ENCODE results near the gene MOB3A.

The MOB3A gene

GRCh38 chr19:2080336-2080988 lies 15.7 kb downstream of the MOB3A start:
- no peak for TF ChIP-seq CTCF (IDR thresholded peaks at IDR 0.05; ENCODE audit: low read length)
- no peak for TF ChIP-seq EZH2phosphoT487 (IDR thresholded peaks at IDR 0.05; ENCODE audit: low read length)
- TF ChIP-seq EZH2 (optimal IDR thresholded peaks at IDR 0.05; ENCODE audit: low read depth, low read length) = no peak
- H3K9me3 ChIP-seq (replicated peaks; ENCODE audit: insufficient read depth, low read length) = no peaks in the 10 kb centered on the region
- no peak for DNase-seq
- H3K4me2 ChIP-seq (ENCODE audit: low read depth, low read length) = no peak overlapping the region
- H3K79me2 ChIP-seq (ENCODE audit: low read length) = peaks cover 97% of the 10 kb centered on the region
- H3K9me2 ChIP-seq (replicated peaks; ENCODE audit: insufficient read depth, low read length) = no peaks in the 10 kb centered on the region
- H3K4me3 ChIP-seq (ENCODE audit: low read length) = no peak overlapping the region
- peaks cover 39% of the 10 kb centered on the region for H3K36me3 ChIP-seq (replicated peaks; ENCODE audit: insufficient read depth, low read length)
- H3K27ac ChIP-seq (ENCODE audit: low read length) = no peak overlapping the region
- no peak overlapping the region for H3K9ac ChIP-seq (ENCODE audit: low read length)
- peaks cover 52% of the 10 kb centered on the region for H4K20me1 ChIP-seq (ENCODE audit: insufficient read depth, low read length)
- H2AFZ ChIP-seq (ENCODE audit: low read length) = no peak overlapping the region
- peaks cover 46% of the 10 kb centered on the region for H3F3A ChIP-seq (ENCODE audit: insufficient read depth, low read length)
- no peaks in the 10 kb centered on the region for H3K27me3 ChIP-seq (replicated peaks; ENCODE audit: insufficient read depth, low read length)
- peaks cover 10% of the 10 kb centered on the region for H3K4me1 ChIP-seq (ENCODE audit: low read length)

- DNase-seq = no peak
- H3K4me3 ChIP-seq (ENCODE audit: low read length) = no peak overlapping the region
These were observed 16.2 kb downstream of the MOB3A start for GRCh38 chr19:2079865-2080301.

GRCh38 chr19:2079076-2079864 lies 16.9 kb downstream of the MOB3A start:
- Histone ChIP-seq H3K9me3 (replicated peaks; ENCODE audit: insufficient read depth, low read length) (no peaks in the 10 kb centered on the region), H3K79me2 (ENCODE audit: low read length) (peaks cover 98% of the 10 kb centered on the region), H3K9me2 (replicated peaks; ENCODE audit: insufficient read depth, low read length) (no peaks in the 10 kb centered on the region), H3K9ac (ENCODE audit: low read length) (no peak overlapping the region), H3K4me1 (ENCODE audit: low read length) (peaks cover 10% of the 10 kb centered on the region), H3K36me3 (replicated peaks; ENCODE audit: insufficient read depth, low read length) (peaks cover 44% of the 10 kb centered on the region), H3K4me2 (ENCODE audit: low read depth, low read length) (no peak overlapping the region), H3K27ac (ENCODE audit: low read length) (no peak overlapping the region), H4K20me1 (ENCODE audit: insufficient read depth, low read length) (peaks cover 56% of the 10 kb centered on the region), H2AFZ (ENCODE audit: low read length) (no peak overlapping the region), H3K4me3 (ENCODE audit: low read length) (no peak overlapping the region), H3F3A (ENCODE audit: insufficient read depth, low read length) (peaks cover 45% of the 10 kb centered on the region), H3K27me3 (replicated peaks; ENCODE audit: insufficient read depth, low read length) (no peaks in the 10 kb centered on the region)
- no peak for DNase-seq
- no peak for TF ChIP-seq EZH2phosphoT487 (IDR thresholded peaks at IDR 0.05; ENCODE audit: low read length)
- TF ChIP-seq CTCF (IDR thresholded peaks at IDR 0.05; ENCODE audit: low read length) = no peak
- TF ChIP-seq EZH2 (optimal IDR thresholded peaks at IDR 0.05; ENCODE audit: low read depth, low read length) = no peak

More at GRCh38 chr19:2079865-2080301, 16.2 kb downstream of the MOB3A start:
- peaks cover 100% of the 10 kb centered on the region for H3K79me2 ChIP-seq (ENCODE audit: low read length)
- no peak overlapping the region for H3K4me2 ChIP-seq (ENCODE audit: low read depth, low read length)
- peaks cover 56% of the 10 kb centered on the region for H4K20me1 ChIP-seq (ENCODE audit: insufficient read depth, low read length)
- no peaks in the 10 kb centered on the region for H3K9me2 ChIP-seq (replicated peaks; ENCODE audit: insufficient read depth, low read length)
- no peak overlapping the region for H2AFZ ChIP-seq (ENCODE audit: low read length)
- H3K4me1 ChIP-seq (ENCODE audit: low read length) = peaks cover 10% of the 10 kb centered on the region
- no peak overlapping the region for H3K9ac ChIP-seq (ENCODE audit: low read length)
- H3K27me3 ChIP-seq (replicated peaks; ENCODE audit: insufficient read depth, low read length) = no peaks in the 10 kb centered on the region
- H3K36me3 ChIP-seq (replicated peaks; ENCODE audit: insufficient read depth, low read length) = peaks cover 44% of the 10 kb centered on the region
- H3F3A ChIP-seq (ENCODE audit: insufficient read depth, low read length) = peaks cover 48% of the 10 kb centered on the region
- no peak for TF ChIP-seq EZH2 (optimal IDR thresholded peaks at IDR 0.05; ENCODE audit: low read depth, low read length)
- TF ChIP-seq EZH2phosphoT487 (IDR thresholded peaks at IDR 0.05; ENCODE audit: low read length) = no peak
- no peak for TF ChIP-seq CTCF (IDR thresholded peaks at IDR 0.05; ENCODE audit: low read length)
- no peaks in the 10 kb centered on the region for H3K9me3 ChIP-seq (replicated peaks; ENCODE audit: insufficient read depth, low read length)
- no peak overlapping the region for H3K27ac ChIP-seq (ENCODE audit: low read length)
